ENCODE measurements around the gene NFU1.

Gene NFU1

DNA sequence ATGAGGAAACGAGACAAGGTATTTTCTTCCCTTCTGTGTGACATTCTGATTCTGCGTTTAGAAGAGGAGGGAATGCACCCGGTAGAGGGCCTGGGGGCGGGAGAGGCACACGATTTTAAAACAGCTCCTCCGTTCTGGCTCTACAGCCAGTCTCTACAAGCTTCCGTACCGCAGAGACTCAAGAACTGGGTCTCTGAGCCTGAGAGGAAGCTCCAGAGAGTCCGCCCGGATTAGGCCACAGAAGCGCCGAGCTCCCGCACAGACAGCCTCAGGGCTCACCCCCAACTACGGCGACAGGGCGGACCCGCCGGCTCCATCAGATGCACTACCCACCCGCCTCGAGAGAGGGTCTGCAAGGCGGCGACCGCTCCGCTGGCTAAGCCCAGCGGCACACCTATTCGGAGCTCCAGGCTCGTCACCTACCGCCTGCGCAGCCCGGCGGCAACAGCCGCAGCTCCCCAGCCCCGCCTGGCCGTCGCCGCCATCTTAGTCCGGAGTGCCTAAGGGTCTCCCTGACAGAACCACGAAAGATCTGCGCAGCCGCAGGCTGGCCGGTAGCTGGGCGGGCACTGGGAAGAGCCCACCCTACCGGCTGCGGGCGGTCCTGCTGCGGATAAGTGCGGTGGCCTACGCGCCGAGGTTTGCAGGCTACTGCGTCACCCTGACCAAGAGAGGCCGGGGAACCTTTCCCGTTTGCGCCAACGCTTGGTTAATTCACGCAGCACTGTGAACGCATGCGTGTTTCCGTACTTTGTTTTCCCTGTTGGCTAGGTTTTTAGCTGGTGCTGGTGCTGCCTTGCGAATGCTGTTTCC lies at the start of gene NFU1:
NFU1 (minus strand) TSS at position 498 of the 813 bp plus-strand sequence; CDS start at position 485, 13 bp downstream.
- DNase-seq (ENCODE audit: low spot score), result peak; percentile 100

GRCh38 chr2:69483696-69484095 lies 46.5 kb upstream of the NFU1 start:
- DNase-seq (ENCODE audit: low spot score), result no peak

- DNase-seq (ENCODE audit: low spot score), result no peak
These were observed 45.8 kb upstream of the NFU1 start for GRCh38 chr2:69483024-69483423.

DNA sequence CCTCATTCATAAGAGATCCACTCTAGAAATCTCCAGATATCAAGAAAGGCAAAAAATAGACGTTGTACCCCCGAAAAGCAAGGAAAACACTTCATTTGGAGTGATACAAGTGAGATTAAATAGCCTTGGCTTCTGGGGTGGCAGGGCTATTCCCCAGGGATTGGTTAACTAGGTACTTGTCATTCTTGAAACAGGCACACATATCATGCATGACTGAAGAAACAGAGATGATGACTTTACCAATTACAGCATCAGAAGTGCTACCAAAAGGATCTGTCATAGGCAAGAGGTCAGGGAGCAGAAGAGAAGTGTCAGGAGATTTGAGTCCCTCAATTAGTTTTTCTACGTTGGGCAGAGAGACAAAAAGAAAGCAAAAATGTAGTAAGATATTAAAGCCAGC lies 45.2 kb upstream of the NFU1 start:
- no peak for DNase-seq (ENCODE audit: low spot score)

- DNase-seq (ENCODE audit: low spot score), result no peak
These were observed 44.2 kb upstream of the NFU1 start for GRCh38 chr2:69481421-69481820.

DNA sequence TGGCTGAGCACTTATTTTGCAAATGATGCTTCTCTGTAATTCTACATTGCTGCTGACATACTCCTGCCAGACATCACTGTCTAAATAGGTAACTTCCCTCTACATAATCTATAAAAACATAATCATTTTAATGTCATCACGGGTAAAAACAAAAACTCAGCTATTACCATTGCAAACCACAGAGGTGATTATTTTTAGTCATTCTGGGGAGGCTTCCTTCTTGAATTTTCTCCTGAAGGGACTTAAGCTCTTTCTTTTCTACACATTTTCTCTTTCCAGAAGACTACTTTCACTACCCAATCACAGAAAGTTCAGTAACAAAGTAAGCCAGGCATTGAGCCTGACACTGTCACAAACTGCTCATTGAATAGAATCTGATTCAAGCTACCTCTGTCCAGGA lies 40.4 kb upstream of the NFU1 start:
- no peak for DNase-seq (ENCODE audit: low spot score)

- no peak for DNase-seq (ENCODE audit: low spot score)
These were observed 37.5 kb upstream of the NFU1 start for GRCh38 chr2:69474688-69475087.

GRCh38 chr2:69471793-69472192 lies 34.6 kb upstream of the NFU1 start:
- no peak for DNase-seq (ENCODE audit: low spot score)

- DNase-seq (ENCODE audit: low spot score), result no peak
These were observed 33.7 kb upstream of the NFU1 start for GRCh38 chr2:69470911-69471310.

DNA sequence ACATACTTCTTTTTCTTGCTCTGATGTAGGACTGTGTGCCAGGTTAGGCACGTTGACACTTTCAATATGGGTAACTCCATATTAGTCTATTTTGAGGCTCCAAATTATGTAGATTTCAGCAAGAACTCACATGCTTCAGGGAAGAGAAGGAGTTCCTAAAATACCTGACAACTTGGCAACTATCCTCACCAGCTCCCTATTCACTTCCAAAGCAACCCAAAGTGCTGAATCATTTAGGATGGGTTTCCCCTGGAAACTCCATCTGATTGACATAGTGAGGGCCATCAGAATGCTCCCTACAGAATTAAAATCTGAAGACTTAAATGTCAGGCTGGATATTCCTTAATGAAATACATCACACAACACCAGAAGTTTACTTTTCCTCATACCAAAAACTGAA lies 32.5 kb upstream of the NFU1 start:
- no peak for DNase-seq (ENCODE audit: low spot score)

DNA sequence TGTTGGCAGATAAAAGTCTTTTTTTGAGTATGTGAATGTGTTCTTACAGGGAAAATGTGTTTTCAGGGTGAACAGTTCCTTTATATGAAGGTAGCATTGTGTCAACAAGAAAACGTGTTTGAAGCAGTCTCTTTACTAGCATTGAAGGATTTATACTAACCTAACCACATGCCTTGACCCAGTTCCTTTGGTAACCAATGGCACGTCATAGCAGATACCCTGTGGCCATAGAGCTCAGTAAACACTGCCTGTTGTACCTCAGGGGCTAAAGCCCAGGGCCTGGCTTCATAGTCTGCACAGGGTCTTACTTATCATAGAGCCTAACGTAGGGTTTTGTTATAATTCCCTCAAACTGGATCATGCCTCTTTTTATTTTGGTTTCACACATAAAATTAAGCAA lies 32.1 kb upstream of the NFU1 start:
- DNase-seq (ENCODE audit: low spot score), result no peak

DNA sequence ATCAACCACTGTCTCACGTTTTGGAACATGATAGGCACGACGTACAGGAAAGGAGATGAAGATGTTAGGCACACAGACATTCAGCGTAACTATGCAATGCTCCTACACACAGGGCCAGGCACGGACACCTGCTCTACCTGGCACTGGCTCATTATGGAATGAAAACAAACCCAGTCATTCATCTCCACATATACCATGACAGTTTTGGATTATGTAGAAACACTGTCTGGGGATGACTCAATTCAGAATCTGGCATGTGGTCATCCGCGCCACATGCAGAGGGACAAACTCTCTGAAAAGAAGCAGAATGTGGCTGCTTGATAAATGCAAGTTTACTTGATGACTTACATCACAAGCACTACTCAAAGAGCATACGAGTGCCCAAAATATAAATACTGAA lies 29.5 kb upstream of the NFU1 start:
- no peak for DNase-seq (ENCODE audit: low spot score)

- DNase-seq (ENCODE audit: low spot score), result no peak
These were observed 28.6 kb upstream of the NFU1 start for GRCh38 chr2:69465513-69466456.

DNA sequence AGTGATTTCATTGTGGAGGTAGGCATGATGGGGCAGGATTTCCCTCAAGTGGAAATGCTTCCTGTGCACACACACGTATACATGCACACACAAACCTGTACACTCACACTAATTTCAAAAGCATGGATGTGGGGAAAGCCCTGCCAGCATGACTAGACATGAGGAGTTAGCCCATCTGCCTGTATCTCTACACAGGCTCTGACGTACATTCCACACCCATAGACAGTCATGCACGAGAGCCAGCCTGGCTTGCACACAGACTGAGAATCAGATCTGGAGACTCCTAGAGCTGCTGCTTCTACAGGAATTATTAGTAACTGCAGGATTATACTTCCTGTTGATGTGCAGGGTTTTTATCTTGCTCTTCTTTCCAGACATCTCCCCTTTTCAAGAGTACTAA lies 27.3 kb upstream of the NFU1 start:
- DNase-seq (ENCODE audit: low spot score), result peak; percentile 86

GRCh38 chr2:69462780-69463179 lies 25.5 kb upstream of the NFU1 start:
- DNase-seq (ENCODE audit: low spot score), result no peak

GRCh38 chr2:69461404-69461803 lies 24.2 kb upstream of the NFU1 start:
- DNase-seq (ENCODE audit: low spot score), result no peak

DNA sequence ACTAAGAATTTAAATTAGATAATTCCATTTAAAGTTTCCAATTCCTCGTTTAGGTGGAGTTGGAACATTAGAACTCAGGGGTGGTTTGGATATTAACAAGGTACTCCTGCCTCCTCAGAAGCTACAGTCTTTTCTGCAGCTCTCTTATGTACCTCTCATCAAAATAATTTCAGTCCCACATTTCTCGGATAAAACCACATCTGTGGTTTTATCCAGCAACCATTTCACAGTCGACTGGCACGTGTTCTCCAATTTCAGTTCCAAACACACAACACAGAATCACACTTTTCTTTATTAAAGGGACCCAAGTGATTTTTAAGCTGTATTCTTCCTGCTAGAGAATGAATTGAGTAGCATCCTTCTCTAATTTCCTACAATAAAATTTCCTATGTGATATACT lies 22.7 kb upstream of the NFU1 start:
- DNase-seq (ENCODE audit: low spot score), result no peak

- no peak for DNase-seq (ENCODE audit: low spot score)
These were observed 19.8 kb upstream of the NFU1 start for GRCh38 chr2:69456950-69457445.

DNA sequence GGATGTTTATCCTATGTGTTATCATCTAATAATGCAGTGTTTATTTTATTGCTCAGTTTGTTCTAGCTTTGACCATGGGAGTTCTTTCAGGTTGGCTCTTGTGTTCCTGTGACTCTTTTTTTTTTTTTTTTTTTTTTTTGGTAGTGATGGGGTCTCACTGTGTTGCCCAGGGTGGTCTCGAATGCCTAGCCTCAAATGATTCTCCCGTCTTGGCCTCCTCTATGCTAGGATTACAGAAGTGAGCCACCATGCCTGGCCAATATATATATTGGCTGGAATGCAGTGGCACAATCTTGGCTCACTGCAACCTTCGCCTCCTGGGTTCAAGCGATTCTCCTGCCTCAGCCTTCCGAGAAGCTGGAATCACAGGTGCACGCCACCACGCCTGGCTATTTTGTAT lies 18.9 kb upstream of the NFU1 start:
- no peak for DNase-seq (ENCODE audit: low spot score)

DNA sequence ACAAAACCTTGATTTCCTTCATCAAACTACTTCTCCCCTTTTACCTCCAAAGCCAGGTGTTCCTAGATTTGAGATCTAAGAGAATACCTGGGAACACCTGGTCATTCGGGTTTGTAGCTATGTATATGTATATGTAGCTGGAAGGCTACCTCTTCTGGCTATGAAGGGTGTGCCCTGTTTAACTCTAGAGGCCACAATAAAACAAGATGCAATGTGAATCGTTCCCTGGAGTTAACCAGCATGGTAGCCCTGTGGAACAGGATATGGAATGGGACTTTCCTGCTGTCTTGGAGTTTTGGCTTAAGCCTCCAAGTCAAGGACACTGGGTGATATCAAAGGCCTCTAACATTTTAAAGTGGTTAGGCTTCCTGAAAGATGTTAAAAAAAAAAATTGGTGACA lies 17.7 kb upstream of the NFU1 start:
- no peak for DNase-seq (ENCODE audit: low spot score)

DNA sequence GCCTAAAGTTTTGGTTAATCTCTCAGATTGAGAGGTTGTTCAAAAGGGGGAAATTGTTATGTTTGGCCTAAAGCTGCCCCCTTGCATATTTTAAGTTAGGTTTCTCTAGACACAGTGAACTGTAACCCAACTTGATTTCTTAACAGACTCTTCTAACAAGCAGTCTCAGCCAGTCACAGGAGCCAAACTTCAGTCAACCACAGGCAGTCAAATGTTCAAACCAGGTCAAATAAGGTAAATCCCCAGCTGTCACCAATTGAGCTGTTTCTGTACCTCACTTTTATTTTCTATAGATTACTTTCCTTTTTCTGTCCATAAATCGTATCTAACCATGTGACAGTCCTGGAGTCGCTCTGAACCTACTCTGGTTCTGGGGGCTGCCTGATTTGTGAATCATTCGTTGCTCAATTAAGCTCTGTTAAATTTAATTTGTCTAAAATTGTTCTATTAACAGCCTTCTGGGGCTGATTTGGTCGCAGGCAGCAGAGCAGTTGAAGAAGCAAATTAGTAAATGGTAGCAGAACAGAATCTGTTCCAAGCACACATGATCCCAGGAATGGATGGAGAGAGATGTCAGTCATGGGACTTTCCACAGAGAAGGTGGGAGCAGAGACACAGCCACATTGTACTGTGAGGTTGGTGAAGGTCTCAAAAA lies 16.4 kb upstream of the NFU1 start:
- DNase-seq (ENCODE audit: low spot score), result no peak

DNA sequence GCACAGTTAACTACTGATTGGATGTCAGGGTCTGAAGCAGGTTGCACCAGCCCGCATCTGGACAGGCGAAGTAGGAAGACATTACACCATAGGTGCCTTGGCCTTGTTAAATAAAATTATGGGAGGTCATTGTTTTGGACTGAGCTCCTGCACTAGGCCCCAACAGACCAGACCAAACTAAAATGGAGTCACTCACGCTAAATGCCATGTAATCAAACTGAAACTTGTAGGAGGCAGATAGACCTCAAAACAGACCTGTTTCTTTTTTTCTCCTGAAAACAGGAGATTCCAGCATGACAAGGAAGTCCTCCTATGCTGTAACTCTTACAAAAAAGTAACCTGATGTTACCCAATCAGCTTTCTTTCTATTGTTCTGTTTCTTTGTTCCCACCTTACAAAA lies 15.5 kb upstream of the NFU1 start:
- DNase-seq (ENCODE audit: low spot score), result no peak

Data from AG20443 (cell line).